ENCODE measurements around the gene RFLNA.

Gene RFLNA

GRCh38 chr12:124361996-124362395 lies 67.1 kb downstream of the RFLNA start:
- DNase-seq = no peak

- DNase-seq = no peak
Measured at GRCh38 chr12:124363353-124363965, 68.6 kb downstream of the RFLNA start.

GRCh38 chr12:124364543-124364942 lies 69.7 kb downstream of the RFLNA start:
- DNase-seq = no peak
